Psoas muscle (tissue), 8 donors: Measurements from ENCODE around the gene LHPP. TPM values are rescaled to one million over a fixed set of nuclear protein-coding genes. Genes with fewer than 3 reads are reported as not detected.

ENCODE experiments used
- ATAC-seq, 4 donors: fragments of 200-7000 bp; cut with Tn5 transposase; one replicate each; pipeline ENCODE4 v1.9.1; 2020; ENCODE audit warnings: moderate library complexity in 3 of 4, mild to moderate bottlenecking in 2 of 4
- DNase-seq, 2 donors: peaks; one replicate each; pipeline ENCODE4 v3.0.0-alpha.2; 2020
- H3K27ac ChIP-seq: fragments of 200-600 bp; one replicate; pipeline ENCODE4 v1.8.0; 2022
- H3K27me3 ChIP-seq, 3 donors: fragments of 200-600 bp in 1 of 3; one replicate each; pipeline versions ENCODE4 v1.6.1 to v1.8.0; 2013 to 2022; ENCODE audit warnings: low read length in 2 of 3, mild to moderate bottlenecking in 2 of 3, moderate library complexity in 1 of 3; ENCODE audit not compliant: insufficient read depth in 3 of 3
- H3K36me3 ChIP-seq, 2 donors: fragments of 200-600 bp in 1 of 2; one replicate each; pipeline versions ENCODE4 v1.6.1 to v1.8.0; 2013 to 2022; ENCODE audit warnings: low read depth in 1 of 2, mild to moderate bottlenecking in 1 of 2, moderate library complexity in 1 of 2; ENCODE audit not compliant: insufficient read depth in 1 of 2
- H3K4me1 ChIP-seq: fragments of 200-600 bp; one replicate; pipeline ENCODE4 v1.8.0; 2022
- H3K4me3 ChIP-seq: fragments of 200-600 bp; one replicate; pipeline ENCODE4 v1.8.0; 2022; ENCODE audit warnings: mild to moderate bottlenecking
- H3K9me3 ChIP-seq: fragments of 200-600 bp; one replicate; pipeline ENCODE4 v1.8.0; 2022
- CTCF ChIP-seq: fragments of 200-600 bp; IDR thresholded peaks from one replicate; pipeline ENCODE4 v1.8.0; 2022; ENCODE audit warnings: antibody characterized with exemption
- WGBS, 3 donors: extraction: QIAGEN DNeasy Blood & Tissue Kit; methylation state at CpG; one replicate each; pipeline versions ENCODE4 v1.1.6 to v1.1.7; 2013; 5-methylcytosine and 5-hydroxymethylcytosine counted together
- intact Hi-C, 2 donors: fragments of 100-400 bp; cut with DNase I; formaldehyde crosslinking; loops; one replicate each; pipeline versions ENCODE4 v1.11.0 to v1.14.2; 2022
- polyA plus RNA-seq, 3 donors: library from polyadenylated mRNA; stranded (reverse); fragments of 200-250 nt; gene quantifications; one replicate each; pipeline ENCODE4 v1.2.3, GENCODE V29; 2013
- total RNA-seq, 4 donors: library from RNA; stranded (reverse); fragmentation: NEBNext Ultra II Directional in 2 of 4; extraction: Animal tissue kit (Norgen Biotek cat#: 25700) in 2 of 4; gene quantifications; one replicate each; pipeline versions ENCODE4 v1.2.1 to v1.2.4, GENCODE V29; 2021 to 2023
- donor health status: healthy with polysubstance abuse.
- donor health status: DM: no; HTN: no; CAD: no; lungs with moderate emphysema.
- donor health status: Bipolar disorder and iron deficiency.
- donor health status: healthy.
- donor health status: DM: yes; HTN: yes; CAD: no.
- donor health status: DM: no; HTN: no; CAD: no.
- donor health status: DM: no; HTN: no; CAD: no.
- donor health status: DM: yes; HTN: yes; CAD: no.

LHPP gene
- total and polyA plus RNA-seq, 7 donors, result 4.7 to 12.8 (median 6.1) TPM

DNA sequence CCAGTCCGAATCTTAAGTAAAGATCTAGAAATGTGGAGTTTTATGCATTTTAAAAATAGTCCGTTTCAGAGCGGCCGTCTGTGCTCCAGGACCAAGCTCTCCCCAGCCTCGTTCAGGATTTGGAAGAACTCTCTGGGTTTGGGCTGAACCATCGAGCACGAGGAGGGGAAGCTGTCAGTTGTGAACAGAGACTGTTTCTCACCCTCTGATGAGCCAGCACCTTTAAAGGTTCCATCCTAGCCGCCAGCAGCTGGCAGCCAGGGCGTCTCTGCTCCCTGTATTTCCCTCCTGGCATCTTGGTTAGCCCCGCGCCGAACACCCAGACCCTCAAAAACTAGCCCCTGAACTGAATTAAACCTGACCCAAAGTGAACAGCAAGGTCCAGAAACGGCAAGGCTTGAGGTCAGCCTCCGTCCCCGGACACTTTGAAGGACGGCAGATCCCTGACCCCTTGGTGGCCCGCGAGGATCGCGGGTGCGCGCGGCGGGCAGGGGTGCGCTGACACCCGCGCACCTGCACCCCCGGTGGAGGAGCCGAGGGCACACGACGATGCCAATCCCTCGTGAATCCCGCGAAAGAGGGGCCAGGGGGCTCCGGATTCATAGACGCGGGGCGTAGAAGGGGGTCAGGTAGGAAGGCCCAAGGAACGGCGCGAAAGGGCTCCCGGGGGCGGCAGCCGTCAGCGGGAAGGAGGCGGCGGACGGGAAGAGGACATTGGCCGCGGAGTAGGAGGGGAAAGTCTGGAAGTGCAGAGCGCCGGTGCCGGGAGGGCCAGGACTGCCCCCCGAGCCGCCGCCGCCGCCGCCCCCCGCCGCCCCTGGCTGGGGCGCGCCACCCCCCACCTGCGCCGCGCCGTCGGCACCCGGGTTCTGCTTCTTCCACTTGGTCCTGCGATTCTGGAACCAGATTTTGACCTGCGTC, 14.5 kb upstream of the LHPP start:
- DNase-seq (no peak), ATAC-seq (no peak)
- H3K27ac ChIP-seq, result no peak overlapping the region
- 11 to 15% (median 12%) methylated on average over 52 to 71 of the region's 71 CpGs for WGBS, 3 donors
- peaks cover 8 to 87% (median 26%) of the 10 kb centered on the region in 3 donors for H3K27me3 ChIP-seq
- H3K9me3 ChIP-seq, result no peaks in the 10 kb centered on the region
- H3K4me1 ChIP-seq, result peaks cover 12% of the 10 kb centered on the region
- no peak for TF ChIP-seq CTCF
- no peaks in the 10 kb centered on the region for H3K36me3 ChIP-seq
- intact Hi-C loops, result loop anchor here in 1 of 2 donors (10.0 kb wide), 1 partner anchor 1248 kb away; no protein-coding TSS in a partner anchor
- H3K4me3 ChIP-seq, result peak overlapping the region; percentile 56

GRCh38 chr10:124447751-124448466, 13.7 kb upstream of the LHPP start:
- Histone ChIP-seq H3K9me3 (no peaks in the 10 kb centered on the region), H3K27ac (no peak overlapping the region), H3K27me3 (peaks cover 8 to 92% (median 26%) of the 10 kb centered on the region in 3 donors), H3K4me1 (peaks cover 12% of the 10 kb centered on the region), H3K4me3 (peak overlapping the region; percentile 56), H3K36me3 (no peaks in the 10 kb centered on the region)
- no peak for DNase-seq
- ATAC-seq, result no peak
- WGBS, 3 donors, result 6 to 9% (median 6%) methylated on average over 52 to 60 of the region's 60 CpGs
- intact Hi-C loops, result loop anchor here in 1 of 2 donors (10.0 kb wide), 1 partner anchor 1247 kb away; no protein-coding TSS in a partner anchor
- no peak for TF ChIP-seq CTCF

GRCh38 chr10:124448696-124449169, 12.9 kb upstream of the LHPP start:
- ATAC-seq (peak in 1 of 4 donors; percentile 40), DNase-seq (no peak)
- no peak for TF ChIP-seq CTCF
- Histone ChIP-seq H3K9me3 (no peaks in the 10 kb centered on the region), H3K27me3 (peaks cover 8 to 95% (median 30%) of the 10 kb centered on the region in 3 donors), H3K36me3 (no peaks in the 10 kb centered on the region), H3K4me1 (peaks cover 12% of the 10 kb centered on the region), H3K4me3 (no peak overlapping the region), H3K27ac (no peak overlapping the region)
- WGBS, 3 donors, result 3 to 4% (median 4%) methylated on average over 22 to 26 of the region's 26 CpGs
- intact Hi-C loops, result loop anchor here in 1 of 2 donors (10.0 kb wide), 1 partner anchor 1246 kb away; no protein-coding TSS in a partner anchor

DNA sequence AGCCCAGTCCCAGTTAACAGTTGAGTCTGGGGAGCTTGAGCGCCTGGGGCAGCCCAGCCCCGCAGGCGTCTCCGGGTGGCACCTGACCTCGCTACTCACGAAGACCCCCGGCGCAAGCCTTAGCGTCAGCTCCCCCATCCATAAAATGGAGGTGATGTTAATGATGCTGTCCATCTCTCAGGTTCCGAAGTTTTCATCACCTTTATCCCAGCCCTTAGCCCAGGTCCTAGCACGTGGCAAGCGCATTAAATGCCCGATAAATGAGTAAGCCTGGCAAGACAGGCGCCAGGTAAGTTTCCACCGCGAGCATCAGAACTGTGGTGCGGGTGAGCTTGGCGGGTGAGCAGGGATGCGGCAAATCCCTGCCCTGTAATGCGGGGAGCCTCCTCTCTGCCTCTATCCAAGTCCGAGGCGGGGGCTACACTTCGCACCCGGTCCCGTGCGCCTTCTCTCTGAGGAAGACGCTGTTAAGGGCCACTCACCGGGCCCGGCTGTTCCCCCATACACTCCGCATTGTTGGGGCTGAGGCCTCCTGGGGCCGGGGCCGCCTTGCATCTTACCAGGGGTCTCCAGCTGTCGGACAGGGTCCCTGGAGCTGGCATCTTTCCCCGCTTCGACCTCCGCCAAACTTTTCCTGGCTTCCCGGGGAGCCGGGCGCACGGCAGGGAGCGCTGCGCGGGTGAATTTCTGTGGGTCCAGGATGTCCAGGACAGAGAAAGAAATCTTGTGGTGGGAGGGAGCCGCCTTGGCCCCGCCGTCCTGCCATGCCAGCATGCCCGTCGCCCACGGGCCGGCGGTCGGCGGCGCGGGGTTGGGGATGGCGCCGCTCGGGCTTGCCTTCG, 12.2 kb upstream of the LHPP start:
- peak in 1 of 4 donors; percentile 22 for ATAC-seq
- no peak for TF ChIP-seq CTCF
- no peak overlapping the region for H3K27ac ChIP-seq
- H3K4me3 ChIP-seq, result peak overlapping the region; percentile 56
- no peak for DNase-seq
- H3K36me3 ChIP-seq, result no peaks in the 10 kb centered on the region
- WGBS, 3 donors, result 1 to 2% (median 2%) methylated on average over 44 to 59 of the region's 59 CpGs
- H3K27me3 ChIP-seq, result peaks cover 8 to 95% (median 30%) of the 10 kb centered on the region in 3 donors
- intact Hi-C loops, result loop anchor here in 1 of 2 donors (10.0 kb wide), 1 partner anchor 1245 kb away; no protein-coding TSS in a partner anchor
- H3K9me3 ChIP-seq, result no peaks in the 10 kb centered on the region
- peaks cover 12% of the 10 kb centered on the region for H3K4me1 ChIP-seq
